ENCODE measurements around the gene C1orf35. TPM values are rescaled to one million over a fixed set of nuclear protein-coding genes. Genes with fewer than 3 reads are reported as not detected.

Gene C1orf35
- total and polyA plus RNA-seq, 9 of the 15 experiments (the other 6 are each of a cell fraction or from before 2014, with no cell fraction given), result 3.2 to 48.7 (median 12.5) TPM

DNA sequence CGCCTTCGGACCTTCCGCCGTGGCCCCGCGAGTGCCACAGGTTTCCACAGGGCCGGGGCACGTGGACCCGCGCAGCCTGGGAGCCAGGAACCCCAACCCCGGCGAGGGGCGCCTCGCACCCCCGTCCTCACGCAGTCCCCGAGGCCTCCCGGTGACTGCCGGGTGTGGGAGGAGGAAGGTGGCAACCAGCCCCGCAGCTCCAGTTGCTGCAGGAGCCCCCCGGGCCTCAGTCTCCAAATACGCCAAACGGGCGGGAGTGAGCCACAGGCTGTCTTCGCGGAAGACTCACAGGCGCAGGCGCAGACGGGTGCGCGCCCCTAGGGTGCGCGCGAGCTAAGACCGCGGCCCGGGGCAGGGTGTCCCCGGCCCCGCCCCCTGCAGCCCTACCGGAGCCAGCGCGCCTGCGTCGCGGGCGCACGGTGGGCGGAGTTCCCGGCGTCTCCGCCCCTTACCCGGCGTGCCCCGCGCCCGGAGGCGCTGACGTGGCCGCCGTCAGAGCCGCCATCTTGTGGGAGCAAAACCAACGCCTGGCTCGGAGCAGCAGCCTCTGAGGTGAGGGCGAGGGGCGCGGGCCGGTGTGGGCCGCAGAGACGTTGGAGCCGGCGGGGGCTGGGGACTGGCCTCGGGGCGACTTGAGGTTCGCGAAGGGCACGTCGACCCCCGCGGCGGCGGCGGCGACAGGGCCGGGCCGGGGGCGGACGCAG lies 20.8 kb downstream of the C1orf35 start, which contains the start of gene ARF1 (continued):
- TF ChIP-seq ASH1L (IDR thresholded peaks at IDR 0.05; ENCODE audit: borderline replicate concordance, low read depth, partially characterized antibody) (no peak), RBFOX2 (IDR thresholded peaks at IDR 0.05; ENCODE audit: low read depth, low read length) (peak; percentile 98), KAT7 (CRISPR knock-in tag; IDR thresholded peaks at IDR 0.05; ENCODE audit: borderline replicate concordance) (peak; percentile 84; the same call in 1 of the 2 replicates), ZFX (CRISPR knock-in tag; IDR thresholded peaks at IDR 0.05) (peak; percentile 85), NCOA2 (IDR thresholded peaks at IDR 0.05; ENCODE audit: partially characterized antibody in 2 of 2) (no peak), RBM25 (IDR thresholded peaks at IDR 0.05; ENCODE audit: low read depth, low read length, severe bottlenecking) (peak; percentile 96), GTF2A2 (tag; IDR thresholded peaks at IDR 0.05) (no peak), U2AF1 (optimal IDR thresholded peaks at IDR 0.05; ENCODE audit: low read depth, low read length) (peak; percentile 84), HMG20A (CRISPR knock-in tag; conservative IDR thresholded peaks at IDR 0.05) (no peak), CHD4 (IDR thresholded peaks at IDR 0.05; ENCODE audit: insufficient read depth, insufficient replicate concordance, low read depth, low read length, poor library complexity, severe bottlenecking) (peak; percentile 82), ZNF668 (CRISPR knock-in tag; IDR thresholded peaks at IDR 0.05) (peak; percentile 84; the same call in 1 of the 2 replicates), HMGN3 (IDR thresholded peaks at IDR 0.05; ENCODE audit: borderline replicate concordance, extremely low read depth, insufficient read length, low read depth, low read length) (peak; percentile 94), ZNF324 (CRISPR knock-in tag; IDR thresholded peaks at IDR 0.05) (0 out of 2 replicates have a peak, but pooled peaks have one; percentile 36), ZBTB12 (CRISPR knock-in tag; IDR thresholded peaks at IDR 0.05) (peak; percentile 77), EGR1 (conservative IDR thresholded peaks at IDR 0.05) (peak; percentile 10; the same call in 1 of the 2 replicates), KDM5B (IDR thresholded peaks at IDR 0.05; ENCODE audit: insufficient replicate concordance, low read depth, low read length) (peak; percentile 73)
- TF ChIP-seq, protein P1, sequence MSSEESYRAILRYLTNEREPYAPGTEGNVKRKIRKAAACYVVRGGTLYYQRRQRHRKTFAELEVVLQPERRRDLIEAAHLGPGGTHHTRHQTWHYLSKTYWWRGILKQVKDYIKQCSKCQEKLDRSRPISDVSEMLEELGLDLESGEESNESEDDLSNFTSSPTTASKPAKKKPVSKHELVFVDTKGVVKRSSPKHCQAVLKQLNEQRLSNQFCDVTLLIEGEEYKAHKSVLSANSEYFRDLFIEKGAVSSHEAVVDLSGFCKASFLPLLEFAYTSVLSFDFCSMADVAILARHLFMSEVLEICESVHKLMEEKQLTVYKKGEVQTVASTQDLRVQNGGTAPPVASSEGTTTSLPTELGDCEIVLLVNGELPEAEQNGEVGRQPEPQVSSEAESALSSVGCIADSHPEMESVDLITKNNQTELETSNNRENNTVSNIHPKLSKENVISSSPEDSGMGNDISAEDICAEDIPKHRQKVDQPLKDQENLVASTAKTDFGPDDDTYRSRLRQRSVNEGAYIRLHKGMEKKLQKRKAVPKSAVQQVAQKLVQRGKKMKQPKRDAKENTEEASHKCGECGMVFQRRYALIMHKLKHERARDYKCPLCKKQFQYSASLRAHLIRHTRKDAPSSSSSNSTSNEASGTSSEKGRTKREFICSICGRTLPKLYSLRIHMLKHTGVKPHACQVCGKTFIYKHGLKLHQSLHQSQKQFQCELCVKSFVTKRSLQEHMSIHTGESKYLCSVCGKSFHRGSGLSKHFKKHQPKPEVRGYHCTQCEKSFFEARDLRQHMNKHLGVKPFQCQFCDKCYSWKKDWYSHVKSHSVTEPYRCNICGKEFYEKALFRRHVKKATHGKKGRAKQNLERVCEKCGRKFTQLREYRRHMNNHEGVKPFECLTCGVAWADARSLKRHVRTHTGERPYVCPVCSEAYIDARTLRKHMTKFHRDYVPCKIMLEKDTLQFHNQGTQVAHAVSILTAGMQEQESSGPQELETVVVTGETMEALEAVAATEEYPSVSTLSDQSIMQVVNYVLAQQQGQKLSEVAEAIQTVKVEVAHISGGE (CRISPR knock-in tag; IDR thresholded peaks at IDR 0.05), result peak in 1 of 3 experiments; percentile 39; a peak in 1 of 6 replicates
- TF ChIP-seq, protein P2, sequence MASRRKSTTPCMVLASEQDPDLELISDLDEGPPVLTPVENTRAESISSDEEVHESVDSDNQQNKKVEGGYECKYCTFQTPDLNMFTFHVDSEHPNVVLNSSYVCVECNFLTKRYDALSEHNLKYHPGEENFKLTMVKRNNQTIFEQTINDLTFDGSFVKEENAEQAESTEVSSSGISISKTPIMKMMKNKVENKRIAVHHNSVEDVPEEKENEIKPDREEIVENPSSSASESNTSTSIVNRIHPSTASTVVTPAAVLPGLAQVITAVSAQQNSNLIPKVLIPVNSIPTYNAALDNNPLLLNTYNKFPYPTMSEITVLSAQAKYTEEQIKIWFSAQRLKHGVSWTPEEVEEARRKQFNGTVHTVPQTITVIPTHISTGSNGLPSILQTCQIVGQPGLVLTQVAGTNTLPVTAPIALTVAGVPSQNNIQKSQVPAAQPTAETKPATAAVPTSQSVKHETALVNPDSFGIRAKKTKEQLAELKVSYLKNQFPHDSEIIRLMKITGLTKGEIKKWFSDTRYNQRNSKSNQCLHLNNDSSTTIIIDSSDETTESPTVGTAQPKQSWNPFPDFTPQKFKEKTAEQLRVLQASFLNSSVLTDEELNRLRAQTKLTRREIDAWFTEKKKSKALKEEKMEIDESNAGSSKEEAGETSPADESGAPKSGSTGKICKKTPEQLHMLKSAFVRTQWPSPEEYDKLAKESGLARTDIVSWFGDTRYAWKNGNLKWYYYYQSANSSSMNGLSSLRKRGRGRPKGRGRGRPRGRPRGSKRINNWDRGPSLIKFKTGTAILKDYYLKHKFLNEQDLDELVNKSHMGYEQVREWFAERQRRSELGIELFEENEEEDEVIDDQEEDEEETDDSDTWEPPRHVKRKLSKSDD (conservative IDR thresholded peaks at IDR 0.05; ENCODE audit: low read length), result no peak
